Activated T-helper 9 cell treated with anti-CD3 and anti-CD28 coated beads, Interleukin-2, amount 50 U/mL, for 16 hours (primary cell): Measurements from ENCODE around the gene MPV17L2.

Experiments used
- DNase-seq: peaks from one replicate; pipeline ENCODE4 v3.0.0-alpha.2; 2020; ENCODE audit warnings: low read depth

MPV17L2 gene

DNA sequence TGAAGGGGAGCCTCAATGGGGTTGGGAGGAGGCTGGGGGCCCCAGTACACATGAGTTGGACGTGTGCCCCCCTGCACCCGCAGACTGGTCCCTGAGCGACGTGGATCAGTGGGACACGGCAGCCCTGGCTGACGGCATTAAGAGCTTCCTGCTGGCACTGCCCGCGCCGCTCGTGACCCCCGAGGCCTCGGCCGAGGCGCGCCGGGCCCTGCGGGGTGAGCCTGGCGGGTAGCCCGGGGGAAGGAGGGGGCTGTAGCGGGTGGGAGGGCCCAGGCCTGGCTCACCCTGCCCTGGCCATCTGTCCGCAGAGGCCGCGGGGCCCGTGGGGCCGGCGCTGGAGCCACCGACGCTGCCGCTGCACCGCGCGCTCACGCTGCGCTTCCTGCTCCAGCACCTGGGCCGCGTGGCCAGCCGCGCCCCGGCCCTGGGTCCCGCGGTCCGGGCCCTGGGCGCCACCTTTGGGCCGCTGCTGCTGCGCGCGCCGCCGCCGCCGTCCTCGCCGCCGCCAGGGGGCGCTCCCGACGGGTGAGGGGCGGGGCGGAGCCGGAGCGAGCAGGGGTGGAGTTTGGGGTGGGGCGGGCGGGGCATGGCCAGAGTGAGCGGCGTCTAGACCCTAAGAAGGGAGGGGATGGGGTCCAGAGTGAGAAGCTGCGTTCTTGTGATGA, 31.9 kb upstream of the MPV17L2 start:
- peak; percentile 74 for DNase-seq

DNA sequence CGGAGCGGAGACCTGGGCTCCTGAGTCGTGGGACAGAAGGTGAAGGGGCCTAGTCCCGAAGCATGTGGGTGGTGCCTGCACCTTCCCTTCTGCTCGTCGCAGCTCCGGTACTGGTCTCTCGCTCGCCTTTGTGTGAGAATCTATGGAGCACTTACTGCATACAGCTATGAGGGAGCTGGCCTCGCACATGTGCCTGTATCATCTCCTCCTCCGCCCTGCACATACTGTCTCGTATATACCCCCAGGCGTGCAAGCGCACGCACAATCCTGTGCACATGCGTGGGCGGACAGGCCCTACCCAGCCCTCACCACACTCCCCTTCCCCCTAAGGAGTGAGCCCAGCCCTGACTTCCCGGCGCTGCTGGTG, 31.4 kb upstream of the MPV17L2 start:
- DNase-seq, result no peak

DNA sequence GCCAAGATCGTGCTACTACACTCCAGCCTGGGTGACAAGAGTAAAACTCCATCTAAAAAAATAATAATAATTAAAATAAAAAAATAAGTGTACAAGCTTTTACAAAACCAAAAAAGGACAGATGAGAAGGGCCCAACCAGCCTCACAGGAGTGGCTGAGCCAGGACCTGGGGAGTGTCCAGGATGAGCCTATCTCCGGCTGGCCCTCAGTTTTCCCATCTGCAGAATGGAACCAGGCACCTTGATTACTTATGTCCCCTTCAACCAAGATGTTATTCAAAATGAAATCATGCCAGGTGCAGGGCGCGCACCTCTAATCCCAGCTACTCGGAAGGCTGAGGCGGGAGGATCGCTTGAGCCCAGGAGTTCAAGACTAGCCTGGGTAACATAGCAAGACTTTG, 28.9 kb upstream of the MPV17L2 start:
- no peak for DNase-seq

DNA sequence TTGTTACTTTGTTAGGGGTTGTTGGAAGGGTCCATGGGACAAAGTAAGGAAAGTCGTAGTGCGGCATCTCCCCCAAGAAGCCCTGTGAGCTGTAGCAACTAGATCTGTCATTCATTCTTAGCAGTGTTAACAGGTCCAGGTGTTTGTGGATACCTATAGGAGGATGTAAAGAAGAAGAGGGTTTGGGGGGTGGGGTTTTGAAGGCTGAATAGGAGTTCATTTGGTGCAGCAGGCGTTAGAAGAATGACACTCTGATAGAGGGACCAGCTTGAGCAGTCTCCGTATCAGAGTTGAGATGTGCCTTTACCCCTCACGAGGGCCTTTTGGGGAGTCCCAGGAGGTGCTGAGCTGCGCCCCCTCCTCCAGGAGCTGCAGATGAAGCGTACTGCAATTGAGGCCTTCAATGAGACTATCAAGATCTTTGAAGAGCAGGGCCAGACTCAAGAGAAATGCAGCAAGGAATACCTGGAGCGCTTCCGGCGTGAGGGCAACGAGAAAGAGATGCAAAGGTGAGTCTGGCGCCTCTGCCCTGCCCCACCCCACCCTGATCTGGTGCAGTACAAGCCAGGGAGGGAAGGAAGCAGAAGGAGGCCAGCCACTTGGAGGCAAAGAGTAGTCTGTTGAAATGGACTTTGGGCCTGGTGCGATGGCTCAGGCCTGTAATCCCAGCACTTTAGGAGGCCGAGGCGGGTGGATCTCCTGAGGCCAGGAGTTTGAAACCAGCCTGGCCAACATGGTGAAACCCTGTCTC, 27.0 kb upstream of the MPV17L2 start:
- no peak for DNase-seq

DNA sequence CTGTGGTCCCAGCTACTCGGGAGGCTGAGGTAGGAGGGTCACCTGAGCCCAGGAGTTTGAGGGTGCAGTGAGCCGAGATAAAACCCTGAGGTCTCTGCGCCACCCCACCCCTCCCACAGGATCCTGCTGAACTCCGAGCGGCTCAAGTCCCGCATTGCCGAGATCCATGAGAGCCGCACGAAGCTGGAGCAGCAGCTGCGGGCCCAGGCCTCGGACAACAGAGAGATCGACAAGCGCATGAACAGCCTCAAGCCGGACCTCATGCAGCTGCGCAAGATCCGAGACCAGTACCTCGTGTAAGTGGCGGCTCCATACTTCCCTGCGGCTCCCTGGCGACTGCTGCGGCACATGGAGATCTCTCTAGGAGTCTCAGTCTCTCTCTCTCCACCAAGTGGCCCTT, 26.0 kb upstream of the MPV17L2 start:
- DNase-seq, result no peak

DNA sequence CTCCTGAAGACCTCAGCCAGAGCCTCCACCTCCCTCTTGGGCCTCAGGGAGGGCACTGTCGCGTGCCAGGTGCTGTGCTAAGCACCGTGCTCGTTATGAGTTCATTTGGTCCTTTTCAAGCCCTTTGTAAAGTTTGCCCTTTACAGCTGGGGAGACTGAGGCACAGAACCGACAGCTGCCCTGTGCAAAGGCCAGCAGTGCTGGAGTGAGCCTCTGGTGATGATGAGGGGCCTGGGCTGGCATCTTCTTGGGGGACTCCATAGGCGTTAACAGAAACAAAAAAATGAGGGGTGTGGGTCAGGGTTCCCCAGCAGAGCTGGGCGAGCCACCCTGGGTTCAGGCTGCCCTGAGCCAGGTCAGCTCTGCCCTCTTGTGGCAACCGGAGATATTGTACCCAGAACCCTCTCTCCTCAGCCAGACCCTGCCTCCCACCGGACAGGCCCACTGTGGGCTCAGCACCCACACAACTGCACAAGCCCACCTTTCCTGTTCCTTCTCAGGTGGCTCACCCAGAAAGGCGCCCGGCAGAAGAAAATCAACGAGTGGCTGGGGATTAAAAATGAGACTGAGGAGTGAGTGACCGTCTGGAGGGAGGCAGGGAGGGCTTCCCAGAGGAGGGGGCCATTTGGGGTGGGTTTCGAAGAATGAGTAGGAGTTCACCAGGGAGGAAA, 24.9 kb upstream of the MPV17L2 start:
- DNase-seq, result peak; percentile 24

DNA sequence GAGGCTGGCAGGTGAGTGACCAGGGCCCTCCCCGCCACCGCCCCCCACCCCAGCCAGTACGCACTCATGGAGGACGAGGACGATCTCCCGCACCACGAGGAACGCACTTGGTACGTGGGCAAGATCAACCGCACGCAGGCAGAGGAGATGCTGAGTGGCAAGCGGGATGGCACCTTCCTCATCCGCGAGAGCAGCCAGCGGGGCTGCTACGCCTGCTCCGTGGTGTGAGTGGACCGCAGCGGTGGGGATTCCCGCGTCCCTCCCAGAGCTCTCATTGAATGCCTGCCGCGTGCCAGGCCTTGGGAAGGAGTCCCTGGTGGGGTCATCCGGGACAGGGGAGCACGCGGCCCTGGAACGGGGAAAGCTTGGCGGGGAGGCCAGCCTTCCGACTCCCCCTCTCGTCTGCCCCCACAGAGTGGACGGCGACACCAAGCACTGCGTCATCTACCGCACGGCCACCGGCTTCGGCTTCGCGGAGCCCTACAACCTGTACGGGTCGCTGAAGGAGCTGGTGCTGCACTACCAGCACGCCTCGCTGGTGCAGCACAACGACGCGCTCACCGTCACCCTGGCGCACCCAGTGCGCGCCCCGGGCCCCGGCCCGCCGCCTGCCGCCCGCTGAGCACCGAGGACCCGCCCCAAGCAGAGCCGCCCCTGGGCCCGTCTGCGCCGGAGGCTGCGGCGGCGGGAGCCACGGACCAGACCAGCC, 24.2 kb upstream of the MPV17L2 start:
- DNase-seq, result no peak

DNA sequence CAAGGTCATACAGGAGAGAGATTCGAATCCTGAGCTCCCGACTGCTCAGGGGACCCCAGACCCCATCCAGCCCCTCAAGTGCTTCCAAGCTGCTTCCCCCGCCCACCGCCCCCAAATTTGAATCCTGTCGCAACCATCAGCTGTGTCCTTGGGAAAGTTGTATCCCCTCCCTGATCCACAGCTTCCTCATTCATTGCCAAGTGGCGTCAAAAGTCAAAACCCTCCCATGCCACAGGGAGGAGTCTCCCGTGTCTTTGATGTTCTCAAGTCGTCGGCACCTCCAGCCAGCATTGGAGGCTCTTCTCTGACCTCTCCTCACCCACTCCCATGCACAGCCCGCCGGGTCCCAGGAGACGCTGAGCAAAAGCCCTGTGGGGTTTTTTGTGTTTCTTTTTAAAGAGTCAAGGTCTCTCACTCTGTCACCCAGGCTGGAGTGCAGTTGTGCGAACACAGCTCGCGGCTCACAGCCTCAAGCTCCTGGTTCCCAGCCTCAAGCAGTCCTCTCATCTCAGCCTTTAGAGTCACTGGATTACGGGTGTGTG, 22.2 kb upstream of the MPV17L2 start:
- no peak for DNase-seq

DNA sequence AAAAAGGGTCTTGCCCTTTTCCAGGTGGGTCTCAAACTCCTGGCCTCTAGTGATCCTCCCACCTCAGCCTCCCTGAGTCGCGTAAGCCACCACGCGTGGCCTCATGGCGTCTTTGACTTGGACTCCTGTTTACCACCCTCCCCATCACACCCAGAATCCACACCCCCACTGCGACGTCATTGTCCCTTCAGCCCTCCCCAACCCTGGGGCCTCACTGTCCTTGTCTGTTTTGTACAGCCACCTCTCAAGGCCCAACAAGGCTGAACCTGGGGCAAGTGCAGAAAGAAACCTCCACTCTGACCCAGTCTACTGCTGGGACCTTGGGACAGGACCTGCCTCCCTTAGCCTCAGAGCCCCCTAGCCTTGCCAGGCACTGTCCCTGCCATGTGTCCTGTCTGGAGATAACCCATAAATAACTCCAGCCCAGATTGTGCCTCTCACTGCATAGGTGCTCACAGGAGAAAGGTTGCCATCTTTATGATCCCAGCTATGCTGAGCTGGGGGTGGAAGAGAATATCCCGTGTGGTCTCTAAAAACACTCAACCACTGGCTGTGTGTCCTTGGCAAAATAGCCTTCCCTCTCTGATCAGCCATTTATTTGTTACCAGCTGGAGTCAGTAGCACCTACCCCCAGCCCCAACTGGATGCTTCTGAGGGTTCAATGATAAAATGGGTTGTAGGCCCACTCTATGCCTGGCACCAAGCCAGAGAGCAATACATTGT, 21.3 kb upstream of the MPV17L2 start:
- no peak for DNase-seq

DNA sequence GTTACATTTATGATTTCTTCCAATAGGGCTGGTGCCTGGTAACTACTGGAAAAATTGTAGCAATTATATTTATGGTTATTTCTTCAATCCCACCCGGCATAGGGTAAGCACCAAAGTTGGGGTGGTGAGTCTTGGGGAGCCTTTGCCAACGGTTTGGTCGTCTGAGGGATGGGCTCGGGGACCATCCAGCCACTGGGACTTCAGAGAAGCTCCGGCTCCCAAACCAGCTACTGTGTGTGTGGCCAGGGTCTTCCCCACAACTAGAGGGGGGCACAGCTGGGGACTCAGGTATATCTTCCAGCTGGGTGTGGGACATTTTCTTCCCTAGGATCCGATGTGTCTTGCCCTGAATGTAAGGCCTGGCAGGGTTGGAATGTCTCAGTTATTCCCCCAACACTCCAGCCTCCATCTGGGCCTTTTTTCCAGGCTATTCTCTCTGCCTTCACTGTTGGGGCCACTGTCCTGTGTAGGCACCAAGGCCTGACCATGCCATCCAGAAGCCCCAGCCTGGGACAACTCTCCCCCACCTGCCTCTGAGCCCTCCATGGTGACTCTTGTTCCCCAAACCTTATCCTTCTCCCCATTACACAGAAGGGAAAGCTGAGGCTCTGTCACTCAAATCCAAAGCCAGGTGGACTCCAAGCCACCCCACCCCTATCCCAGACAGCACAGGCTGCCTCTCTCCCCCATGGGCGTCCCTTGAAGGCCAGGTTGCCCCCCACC, 20.5 kb upstream of the MPV17L2 start:
- DNase-seq, result no peak

DNA sequence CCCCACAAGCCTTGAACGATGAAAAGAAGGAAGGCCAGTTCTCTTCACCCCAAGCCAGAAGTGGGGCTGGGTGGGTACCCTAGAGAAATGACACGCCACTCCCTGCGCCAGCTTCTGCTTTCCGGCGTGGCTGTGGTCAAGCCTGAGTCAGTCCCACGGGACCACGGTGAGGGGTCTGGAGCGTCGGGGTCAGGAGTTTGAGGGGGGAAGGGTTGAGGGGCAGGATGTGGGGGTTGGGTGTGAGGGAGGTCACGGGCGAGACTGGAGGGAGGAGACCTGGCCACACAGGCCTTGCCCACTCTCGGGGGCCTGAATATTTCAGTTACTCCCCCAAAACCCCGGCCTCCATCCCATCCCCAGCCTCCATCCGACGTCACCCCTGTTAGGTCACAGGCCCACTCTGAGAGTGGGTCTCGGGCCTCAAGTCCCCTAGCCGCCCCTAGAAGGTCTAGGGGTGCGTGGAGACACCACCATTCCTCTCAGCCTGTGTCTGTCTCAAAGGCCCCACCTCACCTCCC, 19.9 kb upstream of the MPV17L2 start:
- no peak for DNase-seq

DNA sequence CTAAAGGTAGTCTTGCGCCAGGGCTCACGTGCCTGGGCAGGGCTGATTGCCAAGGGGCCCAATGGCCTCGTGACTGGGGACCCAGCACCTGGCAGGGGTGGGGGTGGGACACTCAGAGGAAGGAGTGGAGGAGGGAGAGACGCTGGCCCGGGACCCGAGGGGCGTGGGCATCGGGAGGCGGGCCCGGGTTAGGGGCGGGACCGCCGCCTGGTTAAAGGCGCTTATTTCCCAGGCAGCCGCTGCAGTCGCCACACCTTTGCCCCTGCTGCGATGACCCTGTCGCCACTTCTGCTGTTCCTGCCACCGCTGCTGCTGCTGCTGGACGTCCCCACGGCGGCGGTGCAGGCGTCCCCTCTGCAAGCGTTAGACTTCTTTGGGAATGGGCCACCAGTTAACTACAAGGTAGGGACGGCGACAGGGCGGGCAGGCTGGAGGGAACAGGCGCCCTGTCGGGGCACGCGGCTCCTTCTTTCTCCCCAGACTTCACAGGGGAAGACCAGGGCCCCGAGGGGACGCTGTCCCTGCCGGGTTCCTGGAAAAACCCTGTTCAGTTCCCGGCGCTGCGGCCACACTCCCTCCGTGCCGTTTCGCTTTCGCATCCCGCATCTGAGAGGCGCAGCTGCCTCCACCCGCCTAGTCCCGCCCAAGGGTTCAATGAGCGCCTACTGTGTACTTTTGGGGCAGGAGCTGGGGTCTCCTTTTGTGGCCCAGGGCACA, 19.3 kb upstream of the MPV17L2 start, which contains the start of gene IFI30:
IFI30 (plus strand) TSS at position 242 of the 717 bp plus-strand sequence; CDS start at position 271, 29 bp downstream.
- DNase-seq, result peak; percentile 53

DNA sequence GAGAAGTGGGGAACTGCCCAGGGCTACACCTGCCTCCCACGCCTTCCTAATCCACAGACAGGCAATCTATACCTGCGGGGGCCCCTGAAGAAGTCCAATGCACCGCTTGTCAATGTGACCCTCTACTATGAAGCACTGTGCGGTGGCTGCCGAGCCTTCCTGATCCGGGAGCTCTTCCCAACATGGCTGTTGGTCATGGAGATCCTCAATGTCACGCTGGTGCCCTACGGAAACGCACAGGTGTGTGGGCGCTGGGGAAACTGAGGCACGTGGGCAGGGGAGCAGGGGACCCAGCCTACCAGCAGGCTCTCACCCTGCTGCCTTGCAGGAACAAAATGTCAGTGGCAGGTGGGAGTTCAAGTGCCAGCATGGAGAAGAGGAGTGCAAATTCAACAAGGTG, 18.0 kb upstream of the MPV17L2 start:
- no peak for DNase-seq

DNA sequence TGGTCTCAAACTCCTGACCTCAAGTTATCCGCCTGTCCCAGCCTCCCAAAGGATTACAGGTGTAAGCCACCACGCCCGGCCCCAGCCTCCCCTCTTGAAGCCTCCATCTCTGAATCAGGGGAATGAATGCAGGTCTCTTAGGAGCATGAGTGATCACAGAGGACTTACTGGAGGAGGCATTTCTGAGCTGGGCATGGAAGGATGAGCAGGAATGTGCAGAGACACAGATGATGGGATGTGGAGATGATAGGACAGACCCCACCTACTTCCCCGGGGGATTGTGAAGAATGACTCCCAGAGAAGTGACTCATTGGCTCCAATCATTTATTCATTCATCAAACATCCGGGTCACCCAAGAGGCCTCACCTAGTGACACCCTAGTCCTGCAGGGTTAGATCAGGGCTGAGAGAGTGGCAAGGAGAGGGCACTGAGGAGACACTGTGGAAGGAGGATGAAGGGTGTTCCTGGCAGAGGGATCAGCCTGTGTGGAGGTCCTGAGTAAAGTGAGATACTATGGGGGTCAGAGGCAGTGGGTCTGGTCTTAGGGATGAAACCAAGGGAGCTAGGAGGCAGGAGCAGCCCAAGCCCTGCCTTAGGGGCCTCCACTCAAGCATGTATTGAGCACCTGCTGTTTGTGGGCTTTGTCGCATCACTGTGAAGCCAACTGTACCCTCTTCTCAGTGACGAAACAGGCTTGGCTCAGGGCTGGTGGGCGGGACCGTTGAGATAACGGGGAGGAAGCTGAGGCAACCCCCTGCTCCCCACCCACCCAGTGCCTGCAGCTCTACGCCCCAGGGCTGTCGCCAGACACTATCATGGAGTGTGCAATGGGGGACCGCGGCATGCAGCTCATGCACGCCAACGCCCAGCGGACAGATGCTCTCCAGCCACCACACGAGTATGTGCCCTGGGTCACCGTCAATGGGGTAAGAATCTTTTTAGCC, 16.4 kb upstream of the MPV17L2 start:
- DNase-seq, result no peak

DNA sequence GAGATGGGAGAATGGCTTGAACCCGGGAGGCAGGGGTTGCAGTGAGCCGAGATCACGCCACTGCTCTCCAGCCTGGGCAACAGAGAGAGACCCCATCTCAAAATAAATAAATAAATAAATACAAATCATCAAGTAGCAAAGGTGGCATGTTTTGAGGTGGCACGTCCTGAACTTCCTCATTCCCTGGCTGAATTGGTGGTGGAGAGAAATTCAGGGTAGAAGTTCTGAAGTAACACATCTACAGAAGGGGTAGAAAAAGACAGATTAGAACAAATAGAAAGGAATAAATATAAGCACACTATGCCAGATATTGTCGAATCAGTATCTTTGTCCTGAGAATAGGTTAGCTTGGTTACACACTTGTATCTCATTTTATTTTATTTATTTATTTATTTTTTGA, 13.1 kb upstream of the MPV17L2 start:
- DNase-seq, result no peak

DNA sequence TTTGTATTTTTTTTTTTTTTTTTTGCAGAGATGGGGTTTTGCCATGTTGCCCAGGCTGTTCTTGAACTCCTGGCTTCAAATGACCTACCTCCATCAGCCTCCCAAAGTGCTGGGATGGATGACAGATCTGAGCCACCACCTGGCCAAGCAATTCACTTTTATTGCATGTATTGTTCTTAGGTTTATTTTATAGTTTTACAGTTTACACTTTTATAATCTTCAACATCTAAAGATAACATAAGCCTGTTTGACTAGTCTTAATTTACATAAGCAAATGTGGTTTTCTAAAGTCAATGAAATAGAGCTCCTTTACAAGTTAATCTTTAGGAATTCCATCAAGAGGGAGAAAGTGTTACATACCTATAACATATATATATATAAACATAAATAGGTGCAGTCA, 9.5 kb upstream of the MPV17L2 start:
- DNase-seq, result no peak

DNA sequence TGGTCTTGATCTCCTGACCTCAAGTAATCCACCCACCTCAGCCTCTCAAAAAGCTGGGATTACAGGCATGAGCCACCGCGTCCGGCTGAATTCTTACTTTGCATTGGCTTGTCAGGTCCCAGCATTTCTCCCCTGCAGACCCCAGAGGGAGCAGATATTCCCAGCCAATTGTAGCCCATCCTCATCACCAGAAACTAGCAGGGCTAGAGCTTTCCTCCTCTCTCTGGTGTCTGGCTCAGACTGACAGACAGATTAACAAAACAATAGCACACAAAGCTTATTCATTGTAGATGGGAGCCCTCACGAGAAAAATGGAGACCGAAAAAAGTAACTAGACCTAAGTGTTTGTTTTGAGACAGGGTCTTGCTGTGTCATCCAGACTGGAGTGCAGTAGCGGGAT, 7.5 kb upstream of the MPV17L2 start:
- no peak for DNase-seq

DNA sequence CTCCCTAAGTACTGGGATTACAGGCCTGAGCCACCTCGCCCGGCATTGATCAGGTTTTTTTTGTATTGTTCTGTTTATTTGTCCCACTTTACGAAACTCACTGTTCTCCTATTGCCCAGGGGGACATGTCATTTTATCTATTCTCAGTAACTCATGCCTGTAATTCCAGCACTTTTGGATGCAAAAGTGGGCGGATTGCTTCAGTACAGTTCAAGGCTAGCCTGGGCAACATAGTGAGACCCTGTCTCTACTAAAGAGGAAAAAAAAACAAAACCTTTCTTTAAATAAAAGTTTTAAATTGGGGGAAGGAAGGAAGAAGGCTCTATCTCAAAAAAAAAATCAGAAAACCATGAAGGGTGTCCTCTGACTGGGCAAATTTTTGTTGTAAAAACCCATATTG, 2.7 kb upstream of the MPV17L2 start:
- DNase-seq, result no peak

DNA sequence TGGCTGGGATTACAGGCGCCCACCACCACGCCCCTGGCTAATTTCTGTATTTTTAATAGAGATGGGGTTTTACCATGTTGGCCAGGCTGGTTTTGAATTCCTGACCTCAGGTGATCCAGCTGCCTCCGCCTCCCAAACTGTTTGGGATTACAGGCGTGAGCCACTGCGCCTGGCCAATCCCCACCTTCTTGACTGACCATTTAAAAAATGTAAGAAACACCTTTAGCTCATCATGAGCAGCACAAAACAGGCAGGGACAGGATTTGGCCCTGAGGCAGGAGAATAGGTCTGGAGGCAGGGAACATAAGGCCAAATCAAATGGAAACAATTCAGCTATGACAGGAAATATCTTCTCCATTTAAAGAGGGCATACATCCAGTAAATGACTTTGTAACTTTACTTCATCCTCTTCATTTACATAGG, 1.4 kb upstream of the MPV17L2 start:
- DNase-seq, result no peak
